Measurements from ENCODE around the gene ASIC5.

Gene ASIC5

DNA sequence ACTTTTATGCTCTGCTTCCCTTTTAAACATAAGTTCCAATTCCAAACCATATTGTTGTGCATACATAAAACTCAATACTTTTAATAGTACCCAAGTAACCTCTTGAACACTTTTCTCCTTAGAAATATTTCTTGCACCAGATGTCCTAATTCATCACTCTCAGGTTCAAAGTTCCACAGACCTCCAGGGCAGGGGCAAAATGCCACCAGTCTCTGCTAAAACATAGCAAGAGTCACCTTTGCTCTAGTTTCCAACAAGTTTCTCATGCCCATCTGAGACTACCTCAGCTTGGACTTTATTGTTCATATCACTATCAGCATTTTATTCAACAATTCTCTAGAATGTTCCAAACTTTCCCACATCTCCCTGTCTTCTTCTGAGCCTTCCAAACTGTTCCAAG is 13.7 kb upstream of the ASIC5 start:
- DNase-seq (ENCODE audit: low read depth in 2 of 2), result no peak

DNA sequence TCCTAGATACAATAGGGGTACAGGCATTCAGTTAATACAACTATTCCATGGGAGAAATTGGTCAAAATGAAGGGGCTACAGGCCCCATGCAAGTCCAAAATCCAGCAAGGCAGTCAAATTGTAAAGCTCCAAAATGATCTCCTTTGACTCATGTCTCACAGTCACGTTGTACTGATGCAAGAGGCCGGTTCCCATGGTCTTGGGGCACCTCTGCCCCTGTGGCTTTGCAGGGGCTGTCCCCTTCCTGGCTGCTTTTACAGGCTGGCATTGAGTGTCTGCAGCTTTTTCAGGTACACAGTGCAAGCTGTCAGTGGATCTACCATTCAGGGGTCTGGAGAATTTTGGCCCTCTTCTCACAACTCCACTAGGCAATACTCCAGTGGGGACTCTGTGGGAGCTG is 12.5 kb upstream of the ASIC5 start:
- no peak for DNase-seq (ENCODE audit: low read depth in 2 of 2)

- DNase-seq (ENCODE audit: low read depth in 2 of 2), result no peak
These were observed 11.9 kb upstream of the ASIC5 start for GRCh38 chr4:155877971-155878370.

- DNase-seq (ENCODE audit: low read depth in 2 of 2), result no peak
These were observed 9.8 kb upstream of the ASIC5 start for GRCh38 chr4:155875878-155876277.

DNA sequence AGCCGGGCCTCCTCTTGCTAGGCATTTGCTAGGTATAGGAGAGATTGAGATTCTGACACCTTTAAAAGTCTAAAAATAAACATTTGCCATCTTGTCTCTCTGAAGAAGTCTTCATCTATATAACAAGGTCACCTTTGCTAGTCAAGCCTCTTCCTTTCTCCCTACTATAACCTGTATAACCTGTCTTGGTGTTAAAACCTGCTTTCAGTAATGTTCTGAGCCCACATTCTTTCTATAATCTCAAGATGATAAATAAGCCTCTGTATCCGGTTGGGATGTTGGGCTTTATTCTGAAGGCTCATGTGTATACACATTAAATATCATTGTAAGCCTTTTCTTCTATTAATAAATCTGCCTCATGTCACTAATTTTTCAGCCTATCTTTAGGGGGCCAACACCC is 10.2 kb downstream of the ASIC5 start:
- DNase-seq (ENCODE audit: low read depth in 2 of 2), result no peak

DNA sequence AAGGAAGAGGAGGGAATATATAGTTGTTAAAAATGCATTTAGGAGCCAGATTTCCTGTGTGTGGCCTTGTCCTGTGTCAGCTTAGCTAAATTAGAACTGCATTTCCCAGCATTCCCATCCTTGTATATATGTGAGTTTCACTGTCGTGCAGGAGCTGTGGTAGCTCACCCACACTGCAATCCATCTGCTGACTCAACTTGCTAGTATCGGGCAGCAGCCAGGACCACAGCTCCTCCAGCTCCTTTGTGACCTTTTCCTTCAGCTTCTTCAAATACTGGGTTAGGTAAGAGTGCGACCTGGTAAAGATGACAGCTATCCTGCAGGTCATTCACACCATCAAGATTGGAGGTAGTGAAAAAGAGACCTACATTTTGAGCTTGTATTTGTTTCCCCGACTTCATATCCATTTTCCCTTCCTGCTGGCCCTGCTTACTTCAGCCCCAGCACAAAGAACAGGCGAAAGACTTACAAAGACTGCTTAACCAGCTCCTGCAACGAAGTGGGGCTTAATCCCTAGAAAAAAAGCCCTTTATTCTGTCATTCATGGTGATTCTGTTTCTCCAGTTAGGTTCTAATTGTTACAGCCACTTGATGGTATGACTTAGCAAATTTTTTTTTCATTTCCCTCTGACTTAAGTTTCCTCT is 11.4 kb downstream of the ASIC5 start:
- no peak for DNase-seq (ENCODE audit: low read depth in 2 of 2)

GRCh38 chr4:155853189-155853588 is 12.9 kb downstream of the ASIC5 start:
- no peak for DNase-seq (ENCODE audit: low read depth in 2 of 2)

- no peak for DNase-seq (ENCODE audit: low read depth in 2 of 2)
These were observed 17.0 kb downstream of the ASIC5 start for GRCh38 chr4:155849042-155849441.

DNA sequence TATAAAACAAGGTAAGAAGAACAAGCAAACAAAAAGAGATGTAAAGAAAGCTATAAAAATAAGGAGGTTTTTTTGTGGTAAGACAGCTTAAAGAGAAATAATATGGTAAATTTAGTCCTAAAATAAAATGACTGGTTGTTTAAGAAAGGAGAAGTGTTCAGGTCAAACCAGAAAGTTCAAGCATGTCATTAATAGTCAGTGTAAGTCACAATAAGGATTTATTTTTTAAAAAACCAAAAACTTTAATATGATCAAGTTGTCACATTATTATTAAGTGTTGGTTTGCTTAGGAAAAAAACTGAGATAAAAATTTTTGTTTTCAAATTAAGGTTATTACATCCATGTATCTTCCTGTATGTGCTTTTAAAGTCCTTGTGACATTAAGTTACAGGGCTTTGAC is 19.1 kb downstream of the ASIC5 start:
- no peak for DNase-seq (ENCODE audit: low read depth in 2 of 2)

- DNase-seq (ENCODE audit: low read depth in 2 of 2), result no peak
These were observed 24.0 kb downstream of the ASIC5 start for GRCh38 chr4:155842080-155842479.

DNA sequence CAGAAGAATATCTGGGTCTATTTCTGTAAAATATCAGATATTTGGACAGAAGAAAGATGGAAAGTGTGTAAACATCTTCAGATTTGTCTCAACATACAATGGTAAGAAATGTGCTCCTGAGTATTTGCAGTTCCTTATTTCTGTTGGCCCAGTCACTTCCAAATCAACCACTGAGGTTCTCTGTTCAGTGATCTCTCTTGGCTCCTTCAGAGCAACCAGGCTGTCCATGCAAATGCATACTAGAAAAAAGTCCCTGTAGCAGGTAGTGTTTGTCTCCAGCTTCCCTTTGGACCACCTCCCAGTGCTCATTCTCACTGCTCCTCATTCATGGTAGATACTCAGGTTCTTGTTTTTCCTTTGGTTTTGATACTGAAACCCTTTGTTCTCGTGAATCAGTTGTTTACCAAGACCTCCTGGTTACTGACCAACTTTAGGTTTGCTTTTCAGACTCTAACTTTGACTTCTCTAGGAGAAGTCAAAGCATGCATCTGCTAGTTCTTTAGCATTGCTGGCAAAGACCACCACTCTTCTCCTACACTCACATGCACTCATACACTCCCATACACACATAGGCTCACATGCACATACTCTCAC is 28.8 kb downstream of the ASIC5 start:
- DNase-seq (ENCODE audit: low read depth in 2 of 2), result no peak

GRCh38 chr4:155832664-155833063 is 33.4 kb downstream of the ASIC5 start:
- no peak for DNase-seq (ENCODE audit: low read depth in 2 of 2)

DNA sequence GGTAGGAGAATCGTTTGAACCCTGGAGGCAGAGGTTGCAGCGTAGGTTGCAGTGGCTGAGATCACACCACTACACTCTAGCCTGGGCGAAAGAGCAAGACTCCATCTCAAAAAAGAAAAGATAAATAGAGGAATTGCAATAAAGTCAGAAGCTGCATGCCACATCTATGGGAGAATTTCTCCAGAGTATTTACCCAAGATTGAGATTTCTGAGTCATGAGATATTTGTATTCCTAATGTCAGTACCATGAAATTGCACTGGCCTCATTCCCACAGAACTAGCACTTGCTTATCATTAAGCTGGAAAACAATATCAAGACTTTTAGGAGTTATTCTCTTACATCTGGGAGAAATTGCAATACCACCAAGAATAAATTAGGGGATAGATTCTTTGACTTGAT is 37.4 kb downstream of the ASIC5 start:
- DNase-seq (ENCODE audit: low read depth in 2 of 2), result no peak

DNA sequence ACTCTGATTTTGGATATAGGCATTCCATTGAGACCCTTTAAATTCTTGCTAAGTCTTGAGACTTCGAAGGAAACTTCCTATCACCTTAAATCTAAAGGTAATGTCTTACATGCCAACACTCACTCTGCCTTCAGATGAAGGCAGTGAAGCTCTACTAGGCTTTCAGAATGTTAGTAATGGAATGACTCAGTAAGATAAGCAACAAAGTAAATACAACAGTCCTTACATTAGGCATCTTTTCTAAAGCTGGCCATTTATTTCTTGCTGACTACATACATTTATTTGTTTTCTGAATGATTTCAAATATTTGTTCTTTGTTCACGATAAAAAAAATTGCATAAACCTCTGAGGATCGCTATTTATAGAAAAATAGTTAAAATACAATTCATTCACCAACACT is 43.5 kb downstream of the ASIC5 start:
- no peak for DNase-seq (ENCODE audit: low read depth in 2 of 2)

- DNase-seq (ENCODE audit: low read depth in 2 of 2), result no peak
These were observed 45.1 kb downstream of the ASIC5 start for GRCh38 chr4:155820887-155821518.

DNA sequence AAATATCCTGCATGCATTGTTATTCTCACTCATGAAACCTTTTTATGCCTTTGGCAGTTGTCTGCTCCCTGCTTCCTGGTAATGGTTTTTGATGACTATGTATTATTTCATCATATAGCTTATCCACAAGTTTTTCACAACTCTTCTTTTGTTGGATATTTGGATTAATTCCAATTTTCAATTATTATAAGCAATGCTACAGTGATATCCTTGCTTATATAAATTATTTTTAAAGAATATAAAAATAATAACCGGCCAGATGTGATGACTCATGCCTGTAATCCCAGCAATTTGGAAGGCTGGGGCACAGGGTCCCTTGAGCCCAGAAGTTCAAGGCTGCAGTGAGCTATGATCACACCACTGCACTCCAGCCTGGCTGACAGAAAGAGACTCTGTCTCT is 47.0 kb downstream of the ASIC5 start:
- no peak for DNase-seq (ENCODE audit: low read depth in 2 of 2)

- DNase-seq (ENCODE audit: low read depth in 2 of 2), result no peak
These were observed 47.4 kb downstream of the ASIC5 start for GRCh38 chr4:155818639-155819038.

DNA sequence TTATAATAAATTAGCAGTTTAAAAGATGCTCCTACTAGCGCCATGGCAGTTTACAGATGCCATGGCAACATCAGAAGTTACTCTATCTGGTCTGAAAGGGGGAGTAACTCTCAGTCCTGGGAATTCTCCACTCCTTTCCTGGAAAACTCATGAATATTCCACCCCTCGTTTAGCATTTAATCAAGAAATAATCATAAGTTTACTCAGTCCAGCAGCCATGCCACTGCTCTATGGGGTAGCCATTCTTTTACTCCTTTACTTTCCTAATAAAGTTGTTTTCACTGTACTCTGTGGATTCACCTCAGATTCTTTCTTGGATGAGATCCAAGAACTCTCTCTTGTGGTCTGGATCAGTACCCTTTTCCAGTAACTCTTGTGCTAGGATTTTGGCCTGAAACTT is 55.0 kb downstream of the ASIC5 start:
- DNase-seq (ENCODE audit: low read depth in 2 of 2), result no peak

DNA sequence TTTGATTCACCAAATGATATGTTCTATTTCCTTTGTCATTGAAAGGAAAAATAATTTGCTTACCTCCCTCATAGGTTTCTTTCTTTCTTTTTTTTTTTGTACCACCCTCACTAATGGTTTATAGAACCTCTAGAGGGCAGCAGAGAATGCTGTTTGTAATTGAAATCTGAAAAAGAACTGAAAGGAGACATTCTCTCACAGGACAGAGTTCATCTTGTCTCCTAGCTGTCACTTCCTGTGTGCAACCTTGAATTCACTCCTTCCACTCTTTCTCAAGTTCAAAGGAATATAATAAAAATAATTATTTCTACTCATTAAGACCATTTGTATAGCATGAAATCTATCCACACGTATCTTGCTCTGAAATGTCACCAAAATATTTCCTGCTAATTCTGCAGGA is 56.2 kb downstream of the ASIC5 start:
- no peak for DNase-seq (ENCODE audit: low read depth in 2 of 2)

- DNase-seq (ENCODE audit: low read depth in 2 of 2), result no peak
These were observed 59.1 kb downstream of the ASIC5 start for GRCh38 chr4:155807021-155807420.

- DNase-seq (ENCODE audit: low read depth in 2 of 2), result no peak
These were observed 61.1 kb downstream of the ASIC5 start for GRCh38 chr4:155805016-155805415.

DNA sequence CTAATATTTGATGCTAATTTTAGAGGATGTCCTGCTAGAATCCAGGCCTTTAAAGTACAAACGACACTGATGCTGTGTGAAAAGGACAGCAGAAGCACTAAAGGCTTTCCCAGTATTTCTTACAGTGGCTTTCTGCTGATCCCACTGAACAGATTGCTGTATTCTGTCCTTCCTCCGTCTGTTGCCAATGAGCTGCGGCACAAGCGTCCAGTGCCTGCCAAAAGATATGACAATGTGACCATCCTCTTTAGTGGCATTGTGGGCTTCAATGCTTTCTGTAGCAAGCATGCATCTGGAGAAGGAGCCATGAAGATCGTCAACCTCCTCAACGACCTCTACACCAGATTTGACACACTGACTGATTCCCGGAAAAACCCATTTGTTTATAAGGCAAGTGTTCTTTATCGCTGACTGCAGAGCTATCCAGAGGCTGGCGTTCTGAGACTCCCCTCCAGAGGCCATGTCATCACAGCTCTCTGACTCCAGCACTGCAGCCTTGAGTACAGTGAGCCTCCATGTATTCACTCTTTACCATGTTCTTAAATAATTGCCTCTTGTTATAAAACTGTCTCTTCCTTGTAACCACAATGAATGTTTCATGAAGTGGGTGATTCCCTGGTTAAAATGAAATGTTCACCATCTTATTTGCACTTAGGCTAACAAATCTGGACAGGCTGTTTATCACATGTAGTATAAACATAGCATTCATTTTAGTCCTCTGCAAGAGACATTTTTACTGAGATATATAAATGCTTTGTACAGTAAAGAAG is 63.7 kb downstream of the ASIC5 start:
- DNase-seq (ENCODE audit: low read depth in 2 of 2), result no peak

Measured in stimulated activated CD8-positive, alpha-beta memory T cell treated with anti-CD3 and anti-CD28 coated beads, Interleukin-2, amount 100 ng/mL, for 1 hour (primary cell).